Heart left ventricle (tissue), 13 donors: ENCODE results near the gene WWOX.

Source experiments
- CTCF ChIP-seq, 12 donors: fragments of 200-600 bp; sonication (generic) in 4 of 12; IDR thresholded peaks; one replicate each; pipeline versions ENCODE4 v1.5.0 to v1.8.0; 2018 to 2022; ENCODE audit warnings: antibody characterized with exemption in 12 of 12, mild to moderate bottlenecking in 5 of 12
- POLR2A ChIP-seq, 2 donors: fragments of 450-650 bp; IDR thresholded peaks; one replicate each; pipeline ENCODE4 v1.6.1; 2017; ENCODE audit warnings: antibody characterized with exemption in 2 of 2, mild to moderate bottlenecking in 2 of 2, moderate library complexity in 2 of 2
- donor health status: ischemic (EF 13 %, LVEDD 7.1; RV severe dilation, severe dysfunction).
- donor health status: DM: no; HTN: yes; CAD: no.
- donor health status: DM: no; HTN: no; CAD: no.
- donor health status: ischemic (EF 25% LVEDD 6.9; RV normal size, moderate dysfunction).
- donor health status: ischemic (EF 25% LVEDD 5.7; RV mildly dilated, moderate dysfunction).
- donor health status: ischemic (EF 35%, LVEDD 5.7; RV mildly dilated, moderate dysfunction).
- donor health status: nonischemic (EF 11% LVEDD 7.7; RV severe dilation, severe dysfunction).
- donor health status: DM: yes; HTN: yes; CAD: no.
- donor health status: PGD.
- donor health status: ischemic (EF 29% LVEDD 5.4; RV normal size, mild dysfunction).
- donor health status: nonischemic (EF 23%, LVEDD 6.1; RV moderate dilation, normal function).

DNA sequence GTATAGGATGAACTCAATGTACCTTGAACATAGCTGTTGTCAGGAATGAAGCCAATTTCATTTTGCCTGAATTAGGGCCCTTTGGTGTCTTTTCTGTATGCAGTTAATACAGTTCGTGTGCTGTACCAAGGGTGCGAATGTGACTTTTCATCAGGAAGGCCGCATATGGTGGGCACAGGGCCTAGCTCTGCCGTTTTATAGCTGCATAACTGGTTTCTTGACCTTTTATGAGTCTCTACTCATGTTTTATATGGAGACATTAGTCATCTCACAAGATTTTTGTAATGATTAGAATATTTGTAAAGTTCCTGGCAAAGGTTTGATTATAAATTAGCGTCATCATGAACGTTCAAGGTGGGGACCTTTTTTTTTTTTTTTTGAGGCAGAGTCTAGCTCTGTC lies 989.5 kb downstream of the WWOX start:
- TF ChIP-seq CTCF (IDR thresholded peaks at IDR 0.05) (no peak), POLR2A (IDR thresholded peaks at IDR 0.05) (no peak)
